22Rv1 (cell line): ENCODE results near the gene PGAP6.

Experiments
- H3K27ac ChIP-seq: fragments of 450-650 bp; 2 replicates; pipeline ENCODE4 v1.5.1; 2017
- ZFX ChIP-seq: fragments of 450-650 bp; IDR thresholded peaks from 2 replicates; pipeline ENCODE4 v1.6.1; 2017; ENCODE audit warnings: antibody characterized with exemption, borderline replicate concordance
- TF ChIP-seq, protein P1 (sequence below): fragments of 450-650 bp; IDR thresholded peaks from 2 replicates; pipeline ENCODE4 v1.5.1; 2017; ENCODE audit warnings: mild to moderate bottlenecking

Gene PGAP6

DNA sequence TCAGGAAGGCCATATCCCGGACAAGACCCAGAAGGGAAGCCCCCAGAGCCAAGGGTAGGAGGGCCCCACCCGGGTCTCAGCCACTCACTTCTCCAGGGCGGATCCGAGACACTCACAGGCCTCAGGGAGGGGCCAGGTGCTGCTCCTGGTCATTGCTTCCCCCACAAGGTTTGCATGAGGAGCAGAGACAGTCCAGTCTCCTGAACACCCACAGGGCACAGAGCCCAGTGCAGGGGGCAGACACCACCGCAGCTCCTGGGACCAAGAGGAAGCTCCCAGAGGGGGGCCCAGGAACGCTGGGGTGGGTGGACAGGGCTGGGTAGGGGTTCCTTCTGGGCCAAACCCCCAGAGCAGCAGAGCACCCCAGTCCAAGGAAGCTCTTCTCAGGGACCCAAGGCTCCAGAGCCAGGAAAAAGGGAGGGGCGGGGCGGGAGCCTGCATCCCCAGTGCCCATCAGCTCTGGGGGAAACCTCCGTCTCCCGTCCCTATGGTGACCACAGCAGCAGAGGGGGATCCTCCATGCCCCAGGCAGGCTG lies 10.7 kb downstream of the PGAP6 start:
- peak overlapping the region; percentile 71 for H3K27ac ChIP-seq
- no peak for TF ChIP-seq ZFX
- TF ChIP-seq, protein P1, sequence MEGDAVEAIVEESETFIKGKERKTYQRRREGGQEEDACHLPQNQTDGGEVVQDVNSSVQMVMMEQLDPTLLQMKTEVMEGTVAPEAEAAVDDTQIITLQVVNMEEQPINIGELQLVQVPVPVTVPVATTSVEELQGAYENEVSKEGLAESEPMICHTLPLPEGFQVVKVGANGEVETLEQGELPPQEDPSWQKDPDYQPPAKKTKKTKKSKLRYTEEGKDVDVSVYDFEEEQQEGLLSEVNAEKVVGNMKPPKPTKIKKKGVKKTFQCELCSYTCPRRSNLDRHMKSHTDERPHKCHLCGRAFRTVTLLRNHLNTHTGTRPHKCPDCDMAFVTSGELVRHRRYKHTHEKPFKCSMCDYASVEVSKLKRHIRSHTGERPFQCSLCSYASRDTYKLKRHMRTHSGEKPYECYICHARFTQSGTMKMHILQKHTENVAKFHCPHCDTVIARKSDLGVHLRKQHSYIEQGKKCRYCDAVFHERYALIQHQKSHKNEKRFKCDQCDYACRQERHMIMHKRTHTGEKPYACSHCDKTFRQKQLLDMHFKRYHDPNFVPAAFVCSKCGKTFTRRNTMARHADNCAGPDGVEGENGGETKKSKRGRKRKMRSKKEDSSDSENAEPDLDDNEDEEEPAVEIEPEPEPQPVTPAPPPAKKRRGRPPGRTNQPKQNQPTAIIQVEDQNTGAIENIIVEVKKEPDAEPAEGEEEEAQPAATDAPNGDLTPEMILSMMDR, result no peak

DNA sequence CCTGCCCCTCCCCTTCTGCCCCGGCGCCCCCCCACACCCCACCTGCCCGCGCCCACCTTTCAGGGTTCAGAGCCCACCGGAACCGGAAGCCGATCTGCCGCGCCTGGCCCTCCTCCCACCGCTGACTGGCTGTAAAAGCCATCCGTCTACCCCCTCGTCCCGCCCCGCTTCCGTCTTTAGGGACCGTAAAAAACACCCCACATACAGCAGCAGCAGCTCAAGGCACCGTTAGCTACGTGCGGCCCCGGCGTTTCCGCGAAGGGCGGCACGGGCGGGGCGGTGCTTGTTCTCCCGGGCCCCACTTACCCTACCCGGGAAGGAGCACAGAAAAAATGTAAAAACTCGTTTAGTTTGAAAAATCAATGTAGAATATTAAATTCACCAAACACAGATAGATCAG lies 11.3 kb downstream of the PGAP6 start, which contains the start of gene MRPL28:
TSS of gene MRPL28 (minus strand) at position 96 of the 400 bp plus-strand sequence. CDS start 320 bp downstream, outside the sequence.
- TF ChIP-seq, protein P1, result no peak
- TF ChIP-seq ZFX, result no peak
- H3K27ac ChIP-seq, result peak within 1 kb of the TSS; percentile 71

DNA sequence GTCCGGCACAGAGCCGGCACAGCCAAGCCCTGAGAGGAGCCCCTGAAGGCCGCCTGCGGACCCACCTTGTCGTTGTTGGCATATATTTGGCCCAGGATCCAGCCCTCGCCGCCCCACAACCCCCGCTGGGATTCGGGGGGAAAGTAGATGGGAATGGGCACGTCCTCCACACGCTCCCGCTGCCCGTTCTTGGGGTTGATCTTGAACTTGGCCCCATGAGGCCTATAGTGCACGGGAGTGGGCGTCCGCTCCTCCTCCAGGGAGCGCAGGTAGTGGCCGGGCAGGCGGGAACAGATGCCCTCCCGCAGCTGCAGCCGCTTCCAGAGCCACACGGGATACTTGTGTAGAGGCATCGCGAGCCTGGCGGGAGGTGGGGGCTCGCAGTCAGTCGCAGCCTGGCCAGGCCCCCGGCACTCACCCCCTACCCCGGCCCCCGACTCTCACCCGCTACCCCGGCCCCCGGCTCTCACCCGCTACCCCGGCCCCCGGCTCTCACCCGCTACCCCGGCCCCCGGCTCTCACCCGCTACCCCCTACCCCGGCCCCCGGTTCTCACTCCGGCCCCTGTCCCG lies 11.8 kb downstream of the PGAP6 start:
- H3K27ac ChIP-seq, result no peak overlapping the region; the same call in 1 of the 2 replicates
- no peak for TF ChIP-seq ZFX
- TF ChIP-seq, protein P1, result no peak

DNA sequence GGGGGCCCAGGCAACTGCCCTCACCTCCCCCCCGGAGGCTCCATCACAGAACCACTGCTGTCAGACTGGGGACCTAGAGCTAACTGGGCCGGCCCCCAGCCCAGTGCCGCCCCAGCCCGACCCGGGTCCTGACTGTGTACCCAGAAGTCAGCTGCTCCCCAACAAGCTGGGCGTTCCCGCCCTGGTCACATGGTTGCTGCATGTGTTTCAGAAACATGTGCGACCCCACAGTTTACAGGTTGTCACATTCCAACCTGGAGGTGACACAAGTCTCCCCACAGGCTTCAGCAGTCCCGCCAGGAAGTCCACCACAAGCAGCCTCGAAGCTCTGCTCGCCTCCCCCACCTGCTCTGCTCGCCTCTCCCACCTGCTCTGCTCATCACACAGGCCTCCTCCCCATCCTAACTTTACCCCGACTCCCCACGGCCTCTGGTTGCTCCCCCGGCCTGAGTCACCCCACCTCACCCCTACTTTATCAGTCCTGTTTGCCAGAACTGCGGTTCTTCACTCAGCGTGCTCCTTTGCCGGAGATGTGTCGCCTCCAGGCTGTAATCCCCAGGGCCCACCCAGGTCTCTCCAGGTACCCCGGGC lies 12.4 kb downstream of the PGAP6 start:
- TF ChIP-seq ZFX, result no peak
- TF ChIP-seq, protein P1, result no peak
- H3K27ac ChIP-seq, result no peak overlapping the region

DNA sequence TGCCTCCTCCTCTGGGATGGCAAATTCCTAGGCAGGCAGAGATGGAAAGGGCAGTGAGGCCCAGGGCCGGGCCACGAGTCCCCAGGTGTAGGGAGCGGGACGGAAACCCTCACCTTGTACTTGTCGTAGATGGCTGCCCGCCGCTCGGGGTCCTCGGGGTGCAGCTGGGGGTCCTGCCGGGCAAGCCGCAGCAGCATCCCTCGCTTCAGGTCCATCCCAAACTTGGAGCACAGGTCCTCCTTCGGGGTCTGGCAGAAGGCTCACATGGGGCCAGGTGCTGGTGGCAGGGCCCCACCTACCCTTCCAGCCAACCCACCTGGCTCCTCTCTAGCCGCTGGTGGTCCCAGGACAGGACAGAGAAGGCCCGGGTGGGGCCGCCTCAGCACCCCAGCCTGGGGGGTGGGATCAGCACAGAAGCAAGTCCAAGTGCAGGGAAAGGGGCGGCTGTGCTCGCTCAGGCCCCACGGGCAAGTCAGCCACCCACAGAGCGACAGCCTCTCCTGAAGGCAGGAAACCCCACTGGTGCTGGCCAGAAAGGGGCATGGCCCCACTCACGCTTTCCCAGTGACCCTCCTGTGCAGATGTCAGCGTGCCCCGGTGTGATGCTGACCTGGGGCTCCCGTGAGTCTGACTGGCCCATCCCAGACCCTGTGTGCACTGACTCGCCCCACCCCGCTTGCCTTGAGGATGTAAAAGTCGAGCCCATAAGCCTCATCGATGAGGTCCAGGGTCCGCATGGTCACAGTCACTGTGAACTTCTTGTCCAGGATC lies 13.2 kb downstream of the PGAP6 start:
- no peak overlapping the region for H3K27ac ChIP-seq
- no peak for TF ChIP-seq ZFX
- TF ChIP-seq, protein P1, result no peak

DNA sequence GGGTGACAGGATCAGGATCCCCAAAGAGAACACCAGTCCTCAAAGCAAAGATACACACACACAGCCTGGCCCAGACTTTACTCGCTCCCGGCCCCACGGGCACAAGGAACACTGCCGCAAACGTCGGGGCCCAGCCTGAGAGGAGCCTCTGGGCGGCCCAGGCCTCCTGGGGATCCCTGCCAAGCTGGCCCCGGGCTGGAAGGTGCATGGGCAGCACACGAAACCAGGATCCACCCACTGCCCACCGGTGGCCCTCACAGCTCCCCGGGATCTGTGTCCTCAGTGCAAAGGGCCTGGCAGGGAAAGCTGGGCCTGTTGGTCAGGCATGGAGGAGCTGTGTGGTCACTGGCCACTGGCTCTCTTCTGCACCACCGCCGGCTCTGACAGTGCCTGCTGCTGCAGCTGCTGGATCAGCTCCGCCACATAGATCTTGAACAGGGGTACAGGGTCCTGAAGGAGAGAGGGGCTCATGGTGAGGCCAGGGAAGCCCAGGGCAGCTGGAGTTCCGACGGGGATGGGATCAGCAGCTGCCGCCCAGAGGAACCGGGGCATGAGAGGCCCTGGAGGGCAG lies 14.4 kb downstream of the PGAP6 start:
- TF ChIP-seq, protein P1, result no peak
- TF ChIP-seq ZFX, result no peak
- no peak overlapping the region for H3K27ac ChIP-seq
